Ovary (tissue), 3 donors: Measurements from ENCODE around the gene TRPV4.

Source experiments
- CTCF ChIP-seq, 3 donors: fragments of 450-650 bp in 2 of 3; fragments of 200-600 bp in 1 of 3; IDR thresholded peaks; one replicate each; pipeline versions ENCODE4 v1.5.1 to v1.8.0; 2016 to 2022; ENCODE audit warnings: antibody characterized with exemption in 3 of 3, mild to moderate bottlenecking in 1 of 3
- EP300 ChIP-seq: sonication (generic); formaldehyde crosslinking; IDR thresholded peaks from one replicate; pipeline ENCODE4 v1.6.1; 2017; ENCODE audit warnings: antibody characterized with exemption
- POLR2A ChIP-seq: fragments of 450-650 bp; IDR thresholded peaks from one replicate; pipeline ENCODE4 v1.6.1; 2017; ENCODE audit warnings: antibody characterized with exemption, mild to moderate bottlenecking, moderate library complexity
- donor health status: DM: no; HTN: no; CAD: no.

GRCh38 chr12:109764123-109764522 is 69.1 kb downstream of the TRPV4 start:
- TF ChIP-seq CTCF (IDR thresholded peaks at IDR 0.05), result no peak
- TF ChIP-seq EP300, result no peak
- no peak for TF ChIP-seq POLR2A
